CD4-positive, alpha-beta T cell treated with Interleukin-1 beta for 1 hour (primary cell): ENCODE measurements around the gene MUC20.
"Not testable (repeated sequence)": the region's sequence is repeated elsewhere in the genome, so short reads cannot be mapped to it uniquely, and the experiment has no call there.

Experiments
- DNase-seq, 2 donors: peaks; one replicate each; pipeline ENCODE4 v3.0.0-alpha.2; 2020 to 2022

Gene MUC20

GRCh38 chr3:195729476-195730251, 8.9 kb downstream of the MUC20 start:
- no peak for DNase-seq

- no peak for DNase-seq
These were observed 10.7 kb downstream of the MUC20 start for GRCh38 chr3:195731356-195731905.

DNA sequence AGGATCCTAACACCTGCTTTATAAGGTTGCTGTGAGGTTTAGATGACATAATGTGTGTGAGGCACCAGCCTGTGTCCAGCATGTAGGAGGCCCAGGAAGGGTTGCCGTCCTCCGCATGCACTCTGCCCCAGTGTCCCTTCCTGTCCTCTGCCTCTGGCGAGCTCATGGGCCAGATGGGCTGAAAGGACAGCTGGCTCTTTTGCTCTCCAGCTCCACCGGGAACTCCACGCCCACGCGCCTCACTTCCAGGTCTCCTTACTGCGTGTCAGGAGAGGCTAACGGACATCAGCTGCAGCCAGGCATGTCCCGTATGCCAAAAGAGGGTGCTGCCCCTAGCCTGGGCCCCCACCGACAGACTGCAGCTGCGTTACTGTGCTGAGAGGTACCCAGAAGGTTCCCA, 12.2 kb downstream of the MUC20 start:
- no peak for DNase-seq

GRCh38 chr3:195735036-195735695, 14.4 kb downstream of the MUC20 start:
- no peak for DNase-seq

DNA sequence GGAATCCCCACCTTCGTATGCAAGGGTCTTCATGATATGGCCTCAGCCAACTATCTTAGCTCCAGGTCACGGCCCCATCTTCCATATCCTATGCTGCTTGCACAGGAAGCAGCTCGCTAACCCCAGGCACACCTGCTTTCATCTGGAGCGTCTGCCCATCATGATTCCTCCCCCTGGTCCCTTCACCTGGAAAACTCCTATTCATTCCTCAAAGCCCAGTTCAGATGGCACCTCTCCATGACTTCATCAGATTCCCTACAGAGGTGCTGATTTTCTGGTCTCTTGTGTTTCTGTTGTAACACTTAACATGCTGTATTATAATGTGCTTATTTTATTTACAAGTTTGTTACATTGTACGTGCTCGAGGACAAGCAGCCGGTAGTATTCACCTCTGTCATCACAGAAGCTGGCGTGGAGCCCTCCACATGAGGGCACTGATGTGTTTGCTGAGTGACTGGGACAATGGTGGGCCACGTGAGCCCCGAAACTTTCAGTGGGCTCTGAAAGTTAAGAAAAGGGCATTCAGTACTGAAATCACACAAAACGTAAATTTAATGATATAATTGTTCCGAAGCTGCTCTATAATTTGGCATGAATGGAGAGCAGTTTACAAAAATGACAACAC, 16.2 kb downstream of the MUC20 start:
- DNase-seq, result no peak

GRCh38 chr3:195737782-195738181, 17.0 kb downstream of the MUC20 start:
- DNase-seq, result not testable (repeated sequence)

- no peak for DNase-seq
These were observed 17.7 kb downstream of the MUC20 start for GRCh38 chr3:195738274-195739044.

DNA sequence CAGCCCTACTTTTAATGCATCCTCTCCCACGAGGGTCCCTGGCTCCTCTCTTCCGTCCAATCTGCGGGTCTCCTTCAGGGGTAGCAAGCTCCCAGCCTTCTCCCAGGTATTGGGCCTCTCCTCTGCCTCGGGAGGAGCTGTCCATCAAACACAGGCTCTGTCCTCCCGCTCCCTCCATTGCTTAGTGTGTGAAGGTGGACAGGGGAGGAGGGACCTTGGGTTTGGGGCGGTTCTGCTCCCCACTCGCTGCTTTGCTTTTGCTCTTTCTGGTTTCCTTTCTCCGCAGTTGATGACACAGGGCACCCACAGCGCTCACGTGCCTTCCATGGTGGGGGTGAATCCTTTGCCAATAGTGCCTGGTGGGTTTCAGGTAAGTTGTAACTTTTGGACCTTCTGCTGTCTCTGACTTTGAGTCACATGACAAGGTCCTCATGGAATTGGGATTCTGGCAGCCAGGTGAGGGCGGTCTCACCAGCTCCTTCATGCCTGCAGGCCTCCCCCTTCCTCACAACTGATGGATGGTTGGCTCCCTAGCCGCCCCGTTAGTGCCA, 18.9 kb downstream of the MUC20 start:
- DNase-seq, result no peak

DNA sequence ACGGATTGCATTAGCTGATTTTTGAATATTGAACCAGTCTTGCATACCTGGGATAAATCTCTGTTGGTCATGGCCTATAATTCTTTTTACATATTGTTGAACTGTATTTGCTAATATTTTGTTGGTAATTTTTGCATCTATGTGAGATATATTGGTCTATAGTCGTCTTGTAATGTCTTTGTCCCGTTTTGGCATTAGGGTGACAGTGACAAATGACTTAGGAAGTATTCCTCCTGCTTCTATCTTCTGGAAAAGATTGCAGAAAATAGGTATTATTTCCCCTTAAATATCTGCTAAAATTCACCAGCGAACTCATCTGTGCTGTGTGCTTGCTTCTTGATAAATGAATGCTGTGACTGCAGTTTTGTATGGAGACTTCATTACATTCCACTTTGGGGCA, 23.7 kb downstream of the MUC20 start:
- no peak for DNase-seq

DNA sequence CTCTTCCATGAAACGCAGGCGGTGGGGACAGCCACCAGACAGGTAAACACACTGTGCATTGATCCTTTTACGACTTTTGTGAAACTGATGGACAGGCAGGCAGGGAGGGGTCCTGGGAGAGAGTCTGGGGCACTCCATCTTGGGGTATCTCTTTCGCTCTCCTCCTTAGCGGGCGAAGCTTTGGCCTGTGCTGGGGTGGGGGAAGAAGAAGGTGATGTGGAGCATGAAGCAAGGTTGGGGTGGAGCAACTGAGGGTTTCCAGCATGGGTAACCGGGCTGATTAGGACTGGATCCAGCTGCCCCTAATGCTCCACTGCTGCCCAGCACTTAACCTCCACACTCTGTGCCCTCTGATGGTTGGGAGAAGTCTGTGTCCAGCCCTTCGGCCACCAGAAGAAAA, 25.6 kb downstream of the MUC20 start:
- no peak for DNase-seq

DNA sequence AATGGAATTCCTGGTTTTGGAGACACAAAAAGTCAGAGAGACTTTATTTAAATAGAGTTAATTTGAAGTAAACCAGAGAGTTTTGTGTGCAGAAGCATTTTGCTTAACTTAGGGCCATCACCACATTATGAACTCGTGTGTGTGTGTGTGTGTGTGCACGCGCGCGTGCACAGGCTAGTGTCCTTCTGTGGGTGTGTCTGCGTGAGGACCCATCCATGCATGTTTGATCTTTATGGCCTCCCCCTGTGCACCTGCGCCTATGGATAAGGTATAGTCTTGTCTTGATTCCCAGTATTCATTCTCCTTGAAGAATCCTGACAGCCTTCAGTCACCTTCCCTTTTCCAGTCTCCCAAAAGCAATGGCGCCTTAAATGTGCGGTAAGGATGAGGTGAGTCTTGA, 26.0 kb downstream of the MUC20 start:
- DNase-seq, result no peak

GRCh38 chr3:195748661-195749060, 27.9 kb downstream of the MUC20 start:
- no peak for DNase-seq

- not testable (repeated sequence) for DNase-seq
These were observed 28.3 kb downstream of the MUC20 start for GRCh38 chr3:195749101-195749500.

DNA sequence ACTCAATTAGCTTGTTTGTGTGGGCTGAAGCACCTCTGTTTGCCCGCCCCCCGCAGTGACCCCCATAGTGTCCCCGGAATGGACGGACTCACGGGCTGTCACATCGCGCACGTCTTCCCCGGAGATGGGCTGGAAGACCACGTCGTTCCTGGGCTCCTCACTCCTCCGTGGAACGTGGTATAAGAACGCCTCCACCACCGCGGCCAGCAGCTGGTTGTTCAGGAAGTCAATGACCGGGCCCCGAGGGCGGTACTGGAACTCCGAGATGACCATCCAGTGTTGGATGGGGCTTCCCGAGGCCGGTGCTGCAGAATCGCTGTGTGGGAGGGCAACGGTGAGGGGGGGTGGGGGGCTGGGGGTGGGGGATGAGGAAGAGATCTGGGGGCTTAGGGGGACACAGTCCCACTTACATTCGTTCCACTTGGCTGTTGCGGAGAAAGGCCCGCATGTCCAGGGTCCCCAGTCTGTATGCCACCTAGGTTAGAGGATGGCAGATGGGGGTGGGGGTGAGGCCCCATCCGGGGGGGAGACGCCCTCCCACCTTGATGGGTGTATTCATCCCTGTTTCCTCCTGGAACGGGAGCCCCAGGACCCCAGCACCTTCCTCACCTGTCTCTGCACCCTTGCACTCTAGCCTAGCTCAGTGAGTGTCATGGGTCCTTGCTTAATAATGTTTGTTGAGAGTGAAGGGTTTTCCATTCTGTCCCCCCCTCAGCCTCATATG, 30.2 kb downstream of the MUC20 start:
- no peak for DNase-seq

DNA sequence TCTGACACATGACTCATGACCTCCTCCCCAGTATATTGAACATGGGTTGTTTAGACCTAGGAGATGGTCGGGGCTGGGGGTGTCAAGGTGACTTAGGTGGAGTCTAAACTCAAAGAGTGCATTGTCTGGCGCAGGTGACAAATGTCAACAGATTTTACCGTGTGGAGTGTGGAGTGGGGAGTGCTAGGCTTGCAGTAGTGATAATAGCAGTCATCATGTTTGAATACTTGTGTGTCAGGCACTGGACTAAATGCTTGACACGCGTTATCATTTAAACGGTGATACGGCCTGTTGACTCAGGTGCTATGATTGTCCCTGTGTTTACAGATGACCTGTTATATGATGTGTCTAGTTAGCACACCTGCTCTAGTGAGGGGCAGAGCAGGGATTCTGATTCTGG, 30.8 kb downstream of the MUC20 start:
- no peak for DNase-seq

GRCh38 chr3:195752066-195752465, 31.3 kb downstream of the MUC20 start:
- DNase-seq, result no peak

DNA sequence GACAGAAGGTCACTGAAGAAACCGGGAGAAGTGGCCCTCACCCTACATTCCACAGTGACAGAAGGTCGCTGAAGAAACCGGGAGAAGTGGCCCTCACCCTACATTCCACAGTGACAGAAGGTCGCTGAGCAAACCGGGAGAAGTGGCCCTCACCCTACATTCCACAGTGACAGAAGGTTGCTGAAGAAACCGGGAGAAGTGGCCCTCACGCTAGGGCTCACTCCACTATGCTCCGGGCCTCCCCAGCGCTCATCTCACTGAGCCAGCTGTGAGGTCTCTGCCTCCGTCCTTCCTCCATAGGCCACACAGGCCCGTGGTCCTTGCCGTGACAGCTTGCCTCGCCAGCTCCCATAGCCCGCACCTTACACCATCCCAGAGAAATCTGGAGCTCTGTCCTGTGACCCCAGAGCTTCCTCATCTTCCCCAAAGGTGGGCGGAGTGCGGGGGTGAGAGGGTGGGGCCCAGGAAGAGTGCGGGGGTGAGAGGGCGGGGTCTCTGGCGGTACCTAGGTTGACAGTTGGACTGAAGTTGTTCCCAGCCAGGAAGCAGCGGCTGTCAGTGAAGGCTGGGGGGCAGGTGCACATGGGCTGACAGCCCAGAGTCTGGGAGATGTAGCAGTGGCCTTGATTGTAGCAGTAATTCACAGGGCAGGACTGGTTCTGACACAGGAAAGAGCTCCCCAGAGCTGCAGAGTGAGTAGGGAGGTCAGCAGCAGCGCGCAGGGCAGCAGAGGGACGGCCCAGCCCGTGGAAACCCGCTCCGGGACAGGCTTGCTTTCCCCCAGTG, 32.0 kb downstream of the MUC20 start:
- DNase-seq, result no peak

DNA sequence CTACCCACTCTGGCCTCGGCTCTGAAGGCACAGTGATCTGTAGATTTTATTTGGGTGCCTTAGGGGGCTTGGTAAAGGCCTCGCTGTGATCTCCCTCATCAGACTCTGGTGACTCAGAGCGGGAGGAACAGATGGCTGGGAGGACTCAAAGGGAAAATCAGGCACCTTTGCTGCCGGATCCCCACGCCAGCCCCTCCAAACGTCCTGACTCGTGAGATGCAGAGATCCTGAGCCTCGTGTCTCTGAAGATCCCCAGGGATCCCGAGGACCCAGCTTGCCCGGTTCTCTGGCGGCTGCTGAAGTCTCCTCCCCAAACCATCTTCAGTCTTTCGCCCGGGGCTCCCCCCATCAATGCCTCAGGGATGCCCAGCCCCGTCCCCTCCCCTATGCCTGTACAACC, 32.8 kb downstream of the MUC20 start:
- DNase-seq, result no peak

- DNase-seq, result no peak
These were observed 33.4 kb downstream of the MUC20 start for GRCh38 chr3:195754141-195754540.

DNA sequence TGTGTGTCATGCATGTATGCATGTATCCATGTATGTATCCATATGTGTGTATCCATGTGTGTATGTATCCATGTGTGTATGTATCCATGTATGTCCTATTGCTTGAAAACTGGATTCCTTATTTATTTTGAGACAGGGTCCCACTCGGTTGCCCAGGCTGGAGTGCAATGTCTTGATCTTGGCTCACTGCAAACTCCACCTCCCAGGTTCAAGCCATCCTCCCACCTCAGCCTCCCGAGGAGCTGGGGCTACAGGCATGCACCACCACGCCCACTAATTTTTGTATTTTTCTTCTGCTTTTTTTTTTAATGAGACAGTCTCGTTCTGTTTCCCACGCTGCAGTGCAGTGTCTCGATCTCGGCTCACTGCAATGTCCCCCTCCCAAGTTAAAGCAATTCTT, 34.1 kb downstream of the MUC20 start:
- DNase-seq, result no peak

DNA sequence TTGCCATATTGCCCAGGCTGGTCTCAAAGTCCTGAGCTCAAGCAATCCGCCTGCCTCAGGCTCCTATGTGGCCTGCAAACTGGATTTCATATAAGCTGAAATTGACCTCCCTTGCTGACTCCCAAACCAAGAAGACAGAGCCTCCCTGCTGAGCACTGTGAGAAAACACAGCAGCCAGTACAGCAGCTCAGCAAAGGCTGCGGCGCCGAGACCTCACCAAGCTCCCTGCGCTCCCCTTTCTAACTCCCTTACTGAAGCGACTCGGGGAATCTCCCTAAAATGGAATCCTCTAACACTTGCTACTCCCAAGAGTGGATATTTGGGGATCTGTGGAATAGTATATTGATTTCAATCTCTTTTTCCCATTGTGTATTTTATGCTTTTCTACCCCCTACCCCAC, 34.6 kb downstream of the MUC20 start:
- DNase-seq, result no peak
